ACHN (cell line): ENCODE data around the gene EPS15.
"Not testable (repeated sequence)": the region's sequence is repeated elsewhere in the genome, so short reads cannot be mapped to it uniquely, and the experiment has no call there.

Experiments used
- DNase-seq: peaks from one replicate; pipeline ENCODE4 v3.0.0-alpha.2; 2015
- in situ Hi-C: cut with HindIII; loops from 2 replicates; pipeline ENCODE4 v1.10.0; 2017; ENCODE audit warnings: low sequenced_read_pairs, low pct_ligation_motif_present, low pct_unique_long_range_greater_than_20kb

EPS15 gene

DNA sequence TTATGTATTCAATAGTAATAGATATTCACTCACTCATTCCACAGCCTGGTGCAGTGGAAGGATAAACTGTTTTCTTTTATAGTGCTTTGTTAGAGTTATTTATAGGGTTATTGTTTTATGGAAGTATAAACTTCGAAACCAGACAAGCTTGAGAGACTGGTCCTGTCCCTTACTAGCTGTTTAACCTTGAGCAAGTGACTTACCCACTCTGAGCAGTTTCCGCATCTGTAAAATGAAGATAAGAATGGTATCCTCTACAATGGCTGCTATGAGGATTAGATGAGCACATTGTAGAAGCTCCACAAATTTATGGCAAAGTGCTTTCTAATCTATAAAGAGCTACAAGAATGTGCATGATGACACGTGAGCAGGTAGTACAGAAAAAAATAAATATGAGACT, 30.8 kb upstream of the EPS15 start:
- no peak for DNase-seq
- in situ Hi-C loops, result no loop called here

DNA sequence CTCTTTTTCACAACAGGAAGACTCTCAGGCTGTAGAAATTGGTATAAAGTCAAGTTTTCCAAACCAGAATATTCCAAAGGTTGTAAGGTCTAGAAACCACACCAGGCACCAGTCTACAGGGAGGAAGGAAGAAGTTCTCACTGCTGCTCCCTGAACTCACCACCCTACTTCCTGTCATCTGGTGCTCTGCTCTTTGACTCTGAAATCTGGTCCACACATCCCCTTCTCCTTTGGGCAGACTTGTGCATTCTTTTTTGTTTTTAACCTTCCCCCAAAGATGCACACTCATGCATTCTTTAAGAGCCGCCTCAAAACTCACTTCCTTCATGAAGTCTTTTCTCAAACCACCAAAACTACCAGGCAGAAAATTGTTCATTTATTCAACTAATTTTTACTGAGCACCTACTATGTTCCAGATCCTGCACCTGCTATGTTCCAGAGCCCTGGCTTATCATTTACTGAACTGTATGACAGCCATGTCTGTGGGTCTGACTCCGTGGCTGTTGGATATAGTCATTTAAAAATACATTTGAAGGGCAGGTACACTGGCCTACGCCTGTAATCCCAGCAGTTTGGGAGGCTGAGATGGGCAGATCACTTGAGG, 30.1 kb upstream of the EPS15 start:
- in situ Hi-C loops, result no loop called here
- DNase-seq, result no peak

GRCh38 chr1:51543858-51544257, 24.8 kb upstream of the EPS15 start:
- in situ Hi-C loops, result no loop called here
- DNase-seq, result no peak

- in situ Hi-C loops, result no loop called here
These were observed 23.3 kb upstream of the EPS15 start for GRCh38 chr1:51542158-51542953.

DNA sequence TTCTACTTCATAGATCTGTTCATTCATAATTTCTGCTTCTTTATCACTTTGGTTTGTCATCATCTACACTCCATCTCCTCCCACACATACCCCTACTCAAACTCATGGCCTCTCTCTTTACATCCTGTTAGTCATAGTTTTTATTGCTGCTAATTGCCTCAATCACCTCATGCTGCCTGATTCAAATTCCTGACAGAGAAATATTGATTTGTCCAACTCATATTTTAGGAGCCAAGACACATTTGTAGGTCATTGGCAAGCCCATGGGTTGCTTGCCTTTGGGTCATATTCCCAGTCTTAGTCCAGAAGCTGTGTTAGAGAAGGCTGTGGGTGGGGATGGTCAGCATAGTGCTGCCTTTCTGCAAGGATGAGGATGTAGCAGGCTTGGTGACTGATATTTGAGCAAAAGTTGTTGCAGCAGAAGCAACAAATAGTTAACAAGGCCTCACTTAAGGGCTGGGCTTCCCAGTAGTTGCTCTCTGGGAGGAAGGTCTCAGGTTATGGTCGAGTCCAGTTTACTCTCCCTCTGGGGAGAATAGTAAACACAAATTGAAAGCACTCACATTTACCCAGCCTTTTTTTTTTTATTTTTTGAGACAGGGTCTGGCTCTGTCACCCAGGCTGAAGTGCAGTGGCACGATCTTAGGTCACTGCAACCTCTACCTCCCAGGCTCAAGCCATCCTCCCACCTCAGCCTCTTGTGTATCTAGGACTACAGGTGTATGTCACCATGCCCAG, 22.4 kb upstream of the EPS15 start:
- in situ Hi-C loops, result no loop called here

More at GRCh38 chr1:51542158-51542953, 23.3 kb upstream of the EPS15 start:
- no peak for DNase-seq

GRCh38 chr1:51537568-51537967, 18.5 kb upstream of the EPS15 start:
- in situ Hi-C loops, result no loop called here
- DNase-seq, result no peak

More for the DNA sequence above, 22.4 kb upstream of the EPS15 start:
- DNase-seq, result no peak

GRCh38 chr1:51535006-51535592, 16.0 kb upstream of the EPS15 start:
- in situ Hi-C loops, result no loop called here
- peak; percentile 46 for DNase-seq

DNA sequence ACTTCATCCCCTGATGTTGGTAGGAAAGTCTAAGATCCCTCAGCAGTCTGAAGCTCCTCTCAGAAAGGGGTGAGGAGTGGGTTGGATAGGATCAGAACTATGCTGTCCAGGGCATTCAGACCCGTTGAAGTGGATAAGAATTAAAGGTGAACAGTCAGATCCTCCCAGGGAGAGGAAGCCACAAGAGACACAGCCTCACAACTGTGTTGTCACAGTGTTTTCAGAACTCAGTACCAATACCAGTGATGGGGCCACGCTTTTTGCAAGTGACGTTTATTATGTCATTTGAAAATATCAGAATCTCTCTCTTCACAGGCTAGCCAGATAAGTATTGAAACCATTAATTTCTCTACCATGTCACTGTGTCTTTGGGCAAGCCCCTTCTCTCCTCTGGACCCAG, 15.4 kb upstream of the EPS15 start:
- DNase-seq, result no peak
- in situ Hi-C loops, result no loop called here

DNA sequence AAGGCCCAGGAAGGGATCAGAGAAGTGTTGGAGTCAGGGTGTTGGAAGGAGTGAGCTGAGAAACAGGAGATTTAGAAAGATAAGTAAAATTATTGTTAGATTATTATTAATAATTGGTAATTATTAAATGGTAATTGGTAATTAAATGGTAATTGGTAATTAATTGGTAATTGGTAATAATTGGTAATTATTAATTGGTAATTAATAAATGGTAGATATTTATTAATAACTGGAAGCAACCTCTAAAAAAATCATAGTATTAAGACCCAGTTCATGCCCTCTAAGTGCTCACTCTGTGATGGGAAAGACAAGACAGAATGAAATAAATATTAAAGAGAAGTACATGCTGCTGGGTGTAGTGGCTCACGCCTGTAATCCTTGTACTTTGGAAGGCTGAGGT, 13.8 kb upstream of the EPS15 start:
- no peak for DNase-seq
- in situ Hi-C loops, result no loop called here

- DNase-seq, in situ Hi-C loops: not testable (repeated sequence)
These were observed 11.4 kb upstream of the EPS15 start for GRCh38 chr1:51530447-51530846.

DNA sequence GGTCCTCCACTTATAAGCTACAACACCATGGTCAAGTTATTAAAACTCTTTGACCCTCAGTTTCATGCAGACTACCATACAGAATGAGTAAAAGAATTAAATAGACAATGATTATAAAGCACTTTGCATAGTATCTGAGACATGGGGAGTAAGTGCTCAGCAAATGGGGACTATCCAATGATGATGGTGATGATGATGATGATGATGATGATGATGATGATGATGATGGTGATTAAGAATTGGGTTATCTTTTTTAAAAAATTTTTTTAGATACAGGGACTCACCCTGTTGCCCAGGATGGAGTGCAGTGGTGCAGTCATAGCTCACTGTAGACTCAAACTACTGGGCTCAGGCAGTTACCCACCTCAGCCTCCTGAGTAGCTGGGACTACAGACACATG, 8.1 kb upstream of the EPS15 start:
- no peak for DNase-seq
- in situ Hi-C loops, result no loop called here

GRCh38 chr1:51526248-51526647, 7.2 kb upstream of the EPS15 start:
- in situ Hi-C loops, result no loop called here

DNA sequence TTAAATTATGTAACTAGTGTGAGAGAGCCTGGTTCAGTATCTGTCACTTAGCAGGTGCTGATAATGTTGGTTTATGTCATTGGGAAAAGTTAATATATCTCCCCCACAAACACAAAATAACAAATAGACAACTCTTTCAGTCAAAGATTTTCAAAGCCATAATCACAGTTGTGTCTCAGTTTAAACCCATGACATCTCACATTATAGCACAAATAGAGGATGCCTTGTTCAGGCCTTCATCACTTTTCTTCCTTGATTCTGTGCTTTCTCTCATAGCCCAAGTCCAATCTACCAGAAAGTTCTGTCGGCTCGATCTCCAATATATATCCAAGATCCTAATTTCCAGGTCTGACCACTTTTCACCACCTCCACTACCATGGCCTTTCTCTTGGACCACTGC, 6.2 kb upstream of the EPS15 start:
- DNase-seq, result no peak
- in situ Hi-C loops, result no loop called here

More at GRCh38 chr1:51526248-51526647, 7.2 kb upstream of the EPS15 start:
- DNase-seq, result no peak

DNA sequence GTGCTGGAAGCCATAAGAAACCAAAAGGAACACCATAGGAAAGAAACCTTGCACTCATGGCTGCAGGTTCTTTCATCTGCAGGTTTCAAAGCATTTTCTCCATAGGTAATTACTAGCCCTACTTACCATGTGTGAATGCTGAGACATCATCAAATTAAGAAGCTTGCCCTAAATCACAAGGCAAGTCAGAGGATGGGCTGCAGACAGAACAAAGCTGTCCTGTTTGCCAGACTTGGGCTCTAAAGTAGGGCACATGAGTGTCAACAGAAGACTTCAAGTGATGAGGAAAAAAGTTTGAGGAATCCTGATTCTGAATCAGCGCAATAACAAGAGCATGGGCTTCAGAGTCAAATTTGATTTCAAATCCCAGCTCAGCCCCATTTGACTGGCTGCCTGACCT, 5.8 kb upstream of the EPS15 start:
- in situ Hi-C loops, result no loop called here
- no peak for DNase-seq

DNA sequence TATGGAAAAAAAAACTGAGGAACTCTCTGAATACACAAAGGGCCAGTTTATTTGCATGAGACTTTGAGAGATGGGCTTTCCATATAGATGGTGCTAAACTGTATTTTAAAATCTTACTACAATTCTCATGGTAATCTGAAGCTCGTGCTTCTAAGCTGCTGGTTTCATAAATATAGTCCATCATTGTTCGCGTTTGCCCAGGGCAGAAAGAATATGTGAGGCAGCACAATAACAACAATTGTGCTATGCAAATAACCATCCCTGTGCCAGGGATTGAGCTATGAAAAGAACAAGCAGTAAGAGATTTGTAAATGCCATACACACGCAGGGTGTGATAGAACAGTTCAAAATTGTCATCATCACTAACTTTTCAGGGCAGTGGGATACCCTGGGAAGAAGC, 4.9 kb upstream of the EPS15 start:
- DNase-seq, result no peak
- in situ Hi-C loops, result no loop called here

GRCh38 chr1:51520700-51521248, 1.7 kb upstream of the EPS15 start:
- in situ Hi-C loops, result no loop called here
- DNase-seq, result no peak

DNA sequence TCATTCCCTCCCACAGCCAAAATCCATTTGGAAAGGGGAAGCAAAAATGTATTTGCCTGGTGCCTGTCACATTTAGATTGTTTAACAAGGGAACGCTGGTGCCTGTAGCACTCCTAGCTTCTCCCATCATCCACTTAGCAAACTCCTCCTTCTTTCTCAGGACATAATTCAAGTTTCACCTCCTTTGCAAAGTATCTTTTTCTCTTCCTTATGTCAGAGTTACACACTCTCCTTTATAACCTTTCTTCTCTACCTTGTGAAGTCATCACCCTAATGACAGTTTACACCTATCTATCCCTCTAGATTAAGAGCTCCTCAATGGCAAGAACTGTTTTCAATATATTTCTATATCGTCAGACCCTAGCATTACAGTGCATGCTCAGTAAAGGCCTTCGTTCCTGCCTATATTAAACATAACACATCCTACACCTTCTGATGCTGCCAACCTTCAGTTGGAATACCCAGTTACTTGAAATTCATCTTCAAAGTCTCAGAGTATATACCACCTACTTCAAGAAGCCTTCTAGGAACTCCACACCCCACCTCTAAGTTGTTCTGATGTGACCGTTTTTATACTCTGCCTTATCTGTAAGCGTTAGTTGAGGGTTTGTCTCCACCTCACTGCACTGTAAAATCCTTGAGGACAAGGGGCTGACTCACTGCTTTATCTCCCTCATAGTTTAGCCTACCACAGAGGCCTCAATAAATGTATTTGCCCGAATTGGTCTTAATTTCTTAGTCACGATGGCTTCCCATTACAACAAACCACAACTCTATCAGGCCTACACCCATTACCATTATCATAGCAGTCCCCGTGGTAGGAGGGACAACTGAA, 1.0 kb upstream of the EPS15 start:
- DNase-seq, result peak; percentile 27

DNA sequence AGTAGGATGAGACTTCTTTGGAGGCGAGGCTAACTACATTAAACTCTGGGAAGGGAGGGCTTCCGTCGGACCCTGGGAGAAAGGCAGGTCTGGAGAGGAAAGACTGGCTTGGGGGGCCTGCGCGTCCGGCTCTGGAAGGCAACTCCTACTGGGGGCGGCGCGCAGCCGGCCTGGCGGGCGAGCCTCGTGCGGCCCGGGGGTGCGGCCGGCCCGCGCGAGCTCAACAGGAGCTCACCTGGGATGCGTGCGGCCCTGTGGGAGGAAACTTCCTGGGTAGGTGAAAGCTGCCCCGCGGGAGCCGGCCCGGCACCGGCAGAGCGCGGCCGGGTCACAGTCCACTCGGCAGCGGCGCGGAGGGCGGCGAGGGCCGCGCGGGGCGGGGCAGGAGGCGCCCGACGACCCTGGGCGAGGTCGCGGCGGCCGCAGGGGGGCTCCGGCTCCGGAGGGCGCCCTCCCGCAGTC, 449 bp downstream of the EPS15 start:
- in situ Hi-C loops, result no loop called here
- DNase-seq, result peak; percentile 45

More for the DNA sequence above, 1.0 kb upstream of the EPS15 start:
- in situ Hi-C loops, result no loop called here
